Fibroblast of pulmonary artery (primary cell): ENCODE results near the gene DEFB126.
"Not testable (repeated sequence)": the region's sequence is repeated elsewhere in the genome, so short reads cannot be mapped to it uniquely, and the experiment has no call there.

Experiments
- DNase-seq: peaks from one replicate; pipeline ENCODE4 v3.0.0-alpha.2; 2010; ENCODE audit warnings: low read depth
- H3K4me3 ChIP-seq: replicated peaks from 2 replicates; pipeline ENCODE4 v1.5.1; 2011; ENCODE audit warnings: low read depth, mild to moderate bottlenecking, control low read depth, low read length, moderate library complexity
- CTCF ChIP-seq: IDR thresholded peaks from 2 replicates; pipeline ENCODE4 v1.5.1; 2011; ENCODE audit warnings: mild to moderate bottlenecking, control low read depth, low read length, inconsistent platforms; ENCODE audit errors: missing control alignments

DEFB126 gene

DNA sequence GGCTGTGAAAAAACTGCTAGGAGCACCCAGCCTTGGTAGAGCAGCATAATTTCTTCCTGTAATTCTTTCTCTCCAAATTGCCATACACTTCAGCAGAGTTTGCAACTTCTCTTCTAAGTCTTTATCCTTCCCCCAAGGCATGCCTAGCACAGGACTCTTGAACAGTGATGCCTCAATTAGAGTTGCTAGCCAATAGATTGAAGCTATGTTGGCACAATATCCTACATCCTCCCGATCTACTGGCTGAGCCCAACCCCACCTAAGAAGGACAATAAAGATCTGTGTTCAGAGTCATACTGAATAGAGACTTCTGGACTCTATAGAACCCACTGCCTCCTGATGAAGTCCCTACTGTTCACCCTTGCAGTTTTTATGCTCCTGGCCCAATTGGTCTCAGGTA lies at the start of gene DEFB126:
Gene DEFB126 (plus strand): TSS at position 301 of the 400 bp plus-strand sequence. CDS start 39 bp downstream, at position 340.
- no peak for TF ChIP-seq CTCF
- H3K4me3 ChIP-seq = no peak within 1 kb of the TSS
- no peak for DNase-seq

DNA sequence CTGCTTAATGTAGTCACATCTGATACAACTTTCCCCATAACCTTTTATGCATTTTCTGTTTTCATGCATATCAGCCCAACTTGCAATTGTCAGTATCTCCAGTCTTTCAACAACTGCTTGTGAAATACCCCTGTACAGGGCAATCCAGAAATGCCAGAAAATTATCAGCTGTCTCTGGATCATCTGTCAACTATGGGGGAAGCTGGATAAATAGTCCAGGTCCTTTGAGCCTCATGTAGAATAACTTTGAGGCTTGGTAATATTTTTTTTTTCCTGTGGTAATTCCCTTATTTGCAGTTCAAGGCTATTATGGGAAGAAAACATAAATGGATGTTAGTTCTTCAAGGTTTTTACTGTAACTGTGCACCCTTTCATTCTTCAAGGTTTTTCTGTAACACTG lies 48.7 kb upstream of the DEFB126 start:
- no peak overlapping the region for H3K4me3 ChIP-seq
- TF ChIP-seq CTCF = no peak
- no peak for DNase-seq

GRCh38 chr20:95215-95614 lies 47.2 kb upstream of the DEFB126 start:
- H3K4me3 ChIP-seq = no peak overlapping the region
- no peak for TF ChIP-seq CTCF
- no peak for DNase-seq

GRCh38 chr20:97691-98090 lies 44.7 kb upstream of the DEFB126 start:
- H3K4me3 ChIP-seq, DNase-seq: not testable (repeated sequence)

DNA sequence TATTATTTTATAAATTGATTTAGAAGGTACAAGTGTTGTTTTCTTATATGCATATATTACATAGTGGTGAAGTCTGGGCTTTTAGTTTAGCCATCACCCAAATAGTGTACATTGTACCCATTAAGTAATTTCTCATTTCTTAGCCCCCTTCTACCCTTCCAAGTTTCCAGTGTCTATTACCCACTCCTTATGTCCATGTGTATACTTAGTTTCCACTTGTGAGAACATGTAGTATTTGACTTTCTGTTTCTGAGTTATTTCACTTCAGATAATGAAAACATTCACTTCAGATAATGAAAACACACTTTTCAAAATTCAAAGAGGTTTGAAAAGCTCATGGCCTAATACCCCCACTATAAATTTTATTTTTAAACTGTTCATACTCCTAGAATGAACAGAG lies 40.4 kb upstream of the DEFB126 start:
- no peak for DNase-seq
- no peak overlapping the region for H3K4me3 ChIP-seq
- TF ChIP-seq CTCF = no peak

DNA sequence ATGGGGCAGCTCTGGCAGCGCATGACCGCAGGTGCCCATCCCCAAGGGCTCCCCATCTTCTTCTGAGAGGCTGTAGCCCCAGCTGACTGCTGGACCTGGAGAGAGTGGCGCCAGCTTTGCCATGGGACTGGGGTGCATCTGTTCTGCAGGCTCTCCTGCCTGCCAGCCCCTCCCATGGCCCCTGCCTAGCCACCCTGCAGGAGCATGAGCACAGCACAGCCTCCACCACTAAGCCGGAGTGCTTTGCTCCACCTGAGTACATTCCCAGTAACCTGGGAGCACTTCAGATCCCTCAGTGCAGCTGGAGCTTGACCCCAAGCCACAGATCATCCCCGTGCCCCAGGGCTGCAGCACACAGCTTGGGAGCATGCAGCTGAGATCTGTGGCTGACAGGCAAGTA lies 38.9 kb upstream of the DEFB126 start:
- no peak for DNase-seq
- no peak overlapping the region for H3K4me3 ChIP-seq

GRCh38 chr20:112396-112795 lies 30.0 kb upstream of the DEFB126 start:
- no peak for DNase-seq
- TF ChIP-seq CTCF = no peak
- no peak overlapping the region for H3K4me3 ChIP-seq

More for the DNA sequence above, 38.9 kb upstream of the DEFB126 start:
- no peak for TF ChIP-seq CTCF
